Stimulated activated effector memory CD8-positive, alpha-beta T cell treated with anti-CD3 and anti-CD28 coated beads, Interleukin-12 subunit alpha, Interleukin-12 subunit beta, amount 100 ng/mL, for 72 hours (primary cell): ENCODE data around the gene DDB1.

ENCODE experiments used
- ATAC-seq: fragments of 150-1000 bp; cut with Tn5 transposase; 2 replicates; pipeline ENCODE4 v1.10.0; 2021
- DNase-seq, 2 donors: peaks; one replicate each; pipeline ENCODE4 v3.0.0; 2021 to 2022; ENCODE audit warnings: low spot score in 2 of 2
- H3K27ac Mint-ChIP-seq: one replicate; pipeline ENCODE4 v1.8.0; 2022; ENCODE audit warnings: mild to moderate bottlenecking, mixed read lengths
- H3K36me3 Mint-ChIP-seq: one replicate; pipeline ENCODE4 v1.8.0; 2022; ENCODE audit warnings: mild to moderate bottlenecking, mixed read lengths
- H3K4me1 Mint-ChIP-seq: one replicate; pipeline ENCODE4 v1.8.0; 2022; ENCODE audit warnings: mixed read lengths
- H3K4me3 Mint-ChIP-seq: one replicate; pipeline ENCODE4 v1.8.0; 2022; ENCODE audit warnings: mild to moderate bottlenecking, mixed read lengths
- H3K9me3 Mint-ChIP-seq: one replicate; pipeline ENCODE4 v1.8.0; 2022; ENCODE audit warnings: mixed read lengths

The DDB1 gene

DNA sequence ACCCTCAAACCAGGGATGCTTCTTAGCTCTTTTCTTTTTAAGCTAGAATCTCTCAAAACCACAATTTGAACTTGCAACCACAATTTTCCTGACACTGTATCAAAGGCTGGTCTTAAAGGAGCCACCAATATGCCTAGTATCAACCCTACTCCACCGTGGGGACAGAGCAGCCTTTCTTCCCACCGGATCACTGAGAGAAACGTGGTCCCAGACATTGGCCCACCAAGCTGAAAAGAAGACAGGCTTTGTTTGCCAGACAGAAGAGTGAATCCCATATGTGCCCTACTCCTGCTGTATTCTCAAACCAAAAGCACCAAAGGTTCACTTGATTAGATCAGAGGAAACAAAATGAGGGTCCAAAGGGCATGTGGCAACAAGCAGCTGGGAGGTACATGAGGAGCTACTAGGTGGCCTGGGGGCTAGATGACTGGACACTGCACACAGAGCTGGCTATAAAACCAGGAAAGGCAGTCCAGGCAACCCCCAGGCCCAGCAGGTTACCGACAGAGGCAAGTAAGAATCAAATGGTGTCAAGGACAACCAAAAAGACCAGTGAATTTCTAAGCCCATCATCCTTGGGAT lies 34.2 kb downstream of the DDB1 start:
- ATAC-seq (no peak), DNase-seq (no peak)
- Mint-ChIP-seq H3K9me3 (no peaks in the 10 kb centered on the region), H3K4me3 (no peak overlapping the region), H3K27ac (peak overlapping the region; percentile 84), H3K36me3 (peaks cover 21% of the 10 kb centered on the region), H3K4me1 (peaks cover 28% of the 10 kb centered on the region)

DNA sequence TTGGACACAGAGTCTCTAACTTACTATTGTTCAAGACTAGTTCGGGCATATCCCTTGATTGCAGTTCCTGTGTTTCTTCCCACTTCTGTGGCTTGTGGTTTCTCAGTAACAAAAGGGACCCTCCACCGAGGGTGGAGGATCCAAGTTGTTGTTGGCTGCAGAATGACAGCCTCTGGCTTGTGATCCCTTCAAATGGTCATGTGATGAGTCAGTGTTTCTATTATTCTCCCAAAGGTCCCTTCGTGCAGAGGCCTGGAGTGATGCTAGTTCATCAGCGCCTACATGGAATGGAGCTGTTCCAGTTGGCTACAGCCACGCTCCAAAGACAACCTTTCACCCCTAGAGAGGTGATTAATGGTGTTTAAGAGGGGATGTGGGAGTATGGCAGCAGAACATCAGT lies 35.2 kb downstream of the DDB1 start:
- Mint-ChIP-seq H3K4me3 (no peak overlapping the region), H3K27ac (no peak overlapping the region), H3K4me1 (peaks cover 35% of the 10 kb centered on the region), H3K36me3 (peaks cover 27% of the 10 kb centered on the region), H3K9me3 (no peaks in the 10 kb centered on the region)
- ATAC-seq (no peak), DNase-seq (no peak)

DNA sequence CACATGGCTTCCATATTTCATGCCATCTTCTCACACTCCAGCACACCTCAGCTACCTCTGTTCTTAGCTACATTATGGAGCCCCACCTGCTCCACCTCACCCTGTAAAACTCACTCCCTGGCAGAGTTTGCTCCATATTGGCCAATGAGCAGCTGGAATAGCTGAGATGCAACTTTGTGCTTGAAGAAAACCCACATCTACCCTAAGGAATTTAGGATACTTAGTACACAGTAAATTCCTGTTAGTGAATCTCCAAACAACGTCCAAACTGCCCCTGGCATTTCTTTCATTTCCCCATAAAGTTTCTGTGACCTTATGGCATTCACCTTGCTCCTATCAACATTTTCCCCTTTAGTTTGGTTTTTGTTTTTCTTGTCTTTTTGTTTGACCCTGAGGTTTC lies 35.6 kb downstream of the DDB1 start:
- peaks cover 35% of the 10 kb centered on the region for H3K4me1 Mint-ChIP-seq
- H3K36me3 Mint-ChIP-seq: peaks cover 27% of the 10 kb centered on the region
- no peak for DNase-seq
- no peaks in the 10 kb centered on the region for H3K9me3 Mint-ChIP-seq
- no peak for ATAC-seq
- H3K27ac Mint-ChIP-seq: peak overlapping the region; percentile 62
- no peak overlapping the region for H3K4me3 Mint-ChIP-seq

DNA sequence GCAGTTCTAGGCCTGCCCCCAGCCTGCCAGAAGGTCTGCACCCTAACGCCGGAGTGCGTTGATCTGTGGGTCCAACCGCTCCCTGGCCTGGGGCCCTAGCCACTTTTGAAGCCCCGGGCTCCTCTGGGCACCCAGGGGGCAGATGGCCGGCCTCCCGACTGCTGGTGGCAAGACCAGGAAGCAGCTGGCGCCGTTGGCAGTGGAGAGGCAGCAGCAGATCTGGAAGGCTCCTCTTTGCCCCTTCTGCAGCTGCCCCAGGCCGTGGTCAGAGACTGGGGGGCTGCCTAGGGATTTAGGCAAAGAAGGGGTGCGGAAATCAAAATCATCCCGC lies 37.3 kb downstream of the DDB1 start:
- Mint-ChIP-seq H3K4me1 (peaks cover 35% of the 10 kb centered on the region), H3K9me3 (no peaks in the 10 kb centered on the region), H3K4me3 (peak overlapping the region; percentile 78), H3K27ac (no peak overlapping the region), H3K36me3 (peaks cover 27% of the 10 kb centered on the region)
- DNase-seq (no peak), ATAC-seq (no peak)

DNA sequence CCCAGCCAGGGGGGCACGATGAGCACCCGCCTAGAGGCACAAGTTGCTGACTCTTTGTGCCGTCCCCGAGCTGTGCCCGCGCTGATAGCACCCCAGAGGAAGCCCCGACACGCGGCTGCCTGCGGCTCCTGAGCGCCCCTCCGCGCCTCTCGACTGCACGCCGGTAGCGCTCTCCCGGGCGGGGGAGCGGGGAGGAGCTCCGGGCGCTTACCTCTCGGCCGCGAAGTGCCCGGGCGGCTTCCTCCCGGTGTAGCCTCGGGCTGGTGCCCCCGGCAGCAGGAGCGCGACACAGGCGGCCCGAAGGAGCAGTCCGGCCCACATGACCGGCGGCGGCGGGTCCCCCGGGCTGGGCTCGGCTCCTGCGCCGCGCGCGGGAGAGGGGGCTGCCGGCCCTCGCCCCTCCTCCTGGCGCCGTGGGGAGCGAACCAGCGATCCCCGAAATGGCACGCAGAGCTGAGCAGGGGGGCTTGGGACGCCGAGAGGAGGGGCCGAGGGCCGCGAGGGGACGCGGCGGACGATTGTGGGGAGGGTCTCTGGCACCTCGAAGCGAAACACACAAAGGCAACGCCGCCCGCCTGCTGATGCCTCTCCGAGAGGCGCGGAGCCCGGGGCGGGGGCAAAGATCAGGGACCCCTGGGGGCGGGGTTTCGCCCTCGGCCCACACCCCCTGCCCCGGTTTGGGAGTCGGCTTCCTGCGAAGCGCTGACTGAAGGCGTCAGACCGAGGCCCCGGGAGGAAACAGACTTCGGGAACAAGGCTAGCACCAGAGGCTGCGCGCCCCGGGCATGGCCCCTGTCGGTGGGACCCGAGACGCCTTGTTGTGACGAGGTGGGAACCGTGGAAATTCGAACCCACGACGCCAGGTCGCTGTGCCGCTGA lies 37.9 kb downstream of the DDB1 start, which contains the start of gene VWCE:
Gene VWCE (minus strand): TSS at position 600 of the 879 bp plus-strand sequence. CDS start 279 bp downstream, at position 321.
- ATAC-seq (peak; percentile 90), DNase-seq (peak; percentile 64 to 84)
- H3K4me3 Mint-ChIP-seq: peak within 1 kb of the TSS; percentile 78
- H3K36me3 Mint-ChIP-seq: peaks cover 27% of the 10 kb centered on the region
- H3K9me3 Mint-ChIP-seq: no peaks in the 10 kb centered on the region
- H3K27ac Mint-ChIP-seq: peak within 1 kb of the TSS; percentile 73
- H3K4me1 Mint-ChIP-seq: peaks cover 35% of the 10 kb centered on the region

DNA sequence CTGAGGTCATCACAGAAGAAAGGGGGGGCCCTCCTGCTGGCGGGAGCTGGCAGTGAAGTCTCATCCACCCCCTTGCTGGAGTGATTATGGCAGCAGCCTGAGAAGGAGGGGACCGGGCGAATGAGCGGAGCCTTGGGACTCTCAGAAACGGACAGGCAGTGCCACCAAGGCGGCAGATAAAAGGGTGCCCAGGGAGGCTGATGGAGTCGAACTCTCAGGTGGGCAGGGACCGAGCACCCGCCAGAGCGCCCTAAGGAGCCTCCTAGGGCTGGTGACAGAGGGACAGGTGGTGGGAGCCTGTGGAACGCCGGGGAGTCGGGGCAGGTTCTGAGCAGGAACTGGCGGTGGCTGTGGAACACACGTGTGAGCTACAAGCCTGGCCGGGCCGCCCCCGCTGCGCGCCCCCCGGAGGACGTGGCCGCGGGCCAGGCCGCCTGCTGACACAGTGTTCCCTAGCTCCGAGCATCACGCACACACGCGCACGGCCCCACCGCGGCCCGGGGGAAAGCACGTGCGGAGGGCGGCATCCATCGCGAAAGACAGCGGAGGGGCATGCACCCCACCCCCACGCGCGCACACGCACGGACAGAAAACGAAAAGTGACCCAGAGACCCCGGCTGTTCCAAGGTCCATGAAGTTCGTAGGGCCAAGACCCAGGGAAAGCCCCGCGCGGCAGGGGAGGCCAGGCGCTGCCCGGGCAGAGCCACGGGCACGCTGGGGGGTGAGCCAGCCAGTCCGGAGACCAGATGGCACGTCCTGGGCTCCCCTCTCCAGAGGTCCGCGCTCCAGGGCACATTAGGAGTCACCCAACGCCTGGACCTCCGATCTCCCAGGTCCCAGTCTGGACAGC lies 38.8 kb downstream of the DDB1 start:
- H3K27ac Mint-ChIP-seq: peak overlapping the region; percentile 73
- H3K36me3 Mint-ChIP-seq: peaks cover 27% of the 10 kb centered on the region
- H3K4me1 Mint-ChIP-seq: peaks cover 34% of the 10 kb centered on the region
- peak; percentile 15 to 65 for DNase-seq
- H3K9me3 Mint-ChIP-seq: no peaks in the 10 kb centered on the region
- peak overlapping the region; percentile 78 for H3K4me3 Mint-ChIP-seq
- ATAC-seq: peak; percentile 69

DNA sequence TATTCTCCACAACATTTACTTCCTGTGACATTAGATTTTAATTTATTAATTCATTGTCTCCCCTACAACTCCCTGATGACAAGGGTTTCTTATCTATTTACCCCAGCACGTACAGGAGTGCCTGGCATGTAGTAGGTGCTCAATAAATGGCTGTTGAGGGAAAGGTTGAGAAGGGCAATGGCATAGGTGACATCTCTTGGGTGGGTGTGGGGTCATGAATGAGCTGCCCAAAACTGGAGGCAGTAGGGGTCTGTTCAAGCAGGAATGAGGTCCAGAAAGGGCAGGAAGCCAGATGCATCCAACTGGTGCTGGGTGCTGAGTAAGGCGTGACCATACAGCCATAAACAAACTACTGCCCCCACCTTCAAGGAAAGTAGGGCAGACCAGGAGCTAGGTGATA lies 40.5 kb downstream of the DDB1 start:
- DNase-seq (no peak), ATAC-seq (no peak)
- no peaks in the 10 kb centered on the region for H3K9me3 Mint-ChIP-seq
- H3K27ac Mint-ChIP-seq: no peak overlapping the region
- H3K4me1 Mint-ChIP-seq: peaks cover 17% of the 10 kb centered on the region
- H3K36me3 Mint-ChIP-seq: peaks cover 17% of the 10 kb centered on the region
- H3K4me3 Mint-ChIP-seq: no peak overlapping the region

DNA sequence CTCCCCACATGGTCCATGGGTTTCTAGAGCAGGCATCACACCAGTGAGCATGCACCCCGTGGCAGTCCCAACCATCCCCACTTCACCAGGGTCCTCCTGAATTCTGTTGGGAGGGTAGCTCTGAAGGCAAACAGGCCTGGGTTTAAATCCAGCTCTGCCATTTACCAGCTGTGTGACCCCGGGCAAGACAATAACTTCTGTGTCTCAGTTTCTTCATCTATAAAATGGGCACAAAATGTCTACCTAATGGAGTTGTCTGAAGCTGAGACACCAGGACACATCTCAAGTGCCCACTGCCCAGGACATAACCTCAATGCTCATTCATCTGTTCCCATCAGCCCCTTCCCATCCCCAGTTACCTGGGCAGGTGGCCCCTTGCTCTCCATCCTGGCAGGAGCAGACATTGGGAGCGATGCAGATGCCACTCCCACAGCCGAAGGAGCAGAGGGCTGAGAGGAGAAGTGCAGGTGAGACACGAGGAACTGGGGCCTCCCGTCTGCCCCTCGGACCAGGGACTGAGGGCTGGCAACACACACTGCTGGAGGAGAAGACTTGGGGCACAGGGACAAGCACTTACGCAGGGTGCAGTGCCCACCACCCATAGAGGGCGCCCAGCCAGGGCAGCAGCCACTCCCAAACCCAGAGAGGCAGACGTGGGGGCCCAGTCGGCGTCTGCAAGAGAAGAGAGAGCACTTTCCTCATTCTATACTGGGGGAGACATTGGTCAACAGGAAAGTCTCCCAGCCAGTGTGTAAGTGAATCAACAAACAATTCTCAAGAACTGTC lies 41.8 kb downstream of the DDB1 start:
- no peak overlapping the region for H3K27ac Mint-ChIP-seq
- no peaks in the 10 kb centered on the region for H3K9me3 Mint-ChIP-seq
- H3K36me3 Mint-ChIP-seq: peaks cover 9% of the 10 kb centered on the region

DNA sequence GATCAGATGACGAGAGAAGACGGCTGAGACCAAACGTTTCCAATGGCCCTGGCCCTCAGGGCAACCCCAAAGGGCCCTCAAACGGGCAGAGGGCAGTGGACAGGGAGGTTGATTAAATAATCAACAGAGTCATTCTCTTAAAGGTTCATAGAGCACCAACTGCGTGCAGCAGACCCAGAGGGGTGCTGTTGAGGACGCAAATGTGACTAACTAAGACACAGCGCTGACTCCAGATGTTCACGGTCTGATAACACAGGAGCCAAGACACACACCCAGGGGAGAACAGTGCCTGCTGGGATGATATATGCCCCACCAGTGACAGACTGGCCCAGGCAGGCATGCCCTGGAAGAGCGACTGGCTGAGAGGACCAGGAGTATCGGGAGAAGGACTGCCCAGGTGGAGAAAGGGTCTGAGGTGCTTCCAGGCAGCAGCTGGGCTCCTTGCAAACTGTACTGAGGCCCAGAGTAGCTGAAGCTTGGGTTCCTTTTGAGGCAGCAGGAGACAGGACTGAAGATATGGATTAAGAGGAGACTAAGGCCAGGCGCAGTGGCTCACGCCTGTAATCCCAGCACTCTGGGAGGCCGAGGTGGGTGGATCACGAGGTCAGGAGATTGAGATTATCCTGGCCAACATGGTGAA lies 45.4 kb downstream of the DDB1 start:
- Mint-ChIP-seq H3K4me3 (no peak overlapping the region), H3K36me3 (no peaks in the 10 kb centered on the region), H3K27ac (peak overlapping the region; percentile 29), H3K9me3 (no peaks in the 10 kb centered on the region), H3K4me1 (no peaks in the 10 kb centered on the region)
- ATAC-seq (no peak), DNase-seq (no peak)

More for the DNA sequence above, 41.8 kb downstream of the DDB1 start:
- Mint-ChIP-seq H3K4me3 (no peak overlapping the region), H3K4me1 (peaks cover 11% of the 10 kb centered on the region)
- ATAC-seq (no peak), DNase-seq (no peak)

DNA sequence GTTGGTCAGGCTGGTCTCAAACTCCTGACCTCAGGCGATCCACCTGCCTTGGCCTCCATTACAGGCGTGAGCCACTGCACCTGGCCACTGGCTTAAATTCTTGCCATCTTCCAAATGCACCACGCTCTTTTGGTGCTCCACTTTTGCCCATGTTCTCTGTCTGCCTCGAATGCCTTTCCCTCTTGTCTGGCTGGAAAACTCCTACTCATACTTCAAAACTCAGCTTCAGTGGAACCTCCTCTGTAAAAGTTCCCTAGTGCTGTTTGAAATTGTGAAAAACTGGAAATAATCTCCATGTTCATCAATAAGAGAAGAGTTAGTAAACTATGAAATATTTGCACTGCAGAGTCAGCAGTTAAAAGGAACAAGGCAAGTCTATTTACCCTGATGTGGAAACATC lies 49.3 kb downstream of the DDB1 start:
- no peak for ATAC-seq
- Mint-ChIP-seq H3K9me3 (peaks cover 3% of the 10 kb centered on the region), H3K4me3 (no peak overlapping the region), H3K36me3 (peaks cover 2% of the 10 kb centered on the region), H3K4me1 (peaks cover 6% of the 10 kb centered on the region), H3K27ac (no peak overlapping the region)
- no peak for DNase-seq

DNA sequence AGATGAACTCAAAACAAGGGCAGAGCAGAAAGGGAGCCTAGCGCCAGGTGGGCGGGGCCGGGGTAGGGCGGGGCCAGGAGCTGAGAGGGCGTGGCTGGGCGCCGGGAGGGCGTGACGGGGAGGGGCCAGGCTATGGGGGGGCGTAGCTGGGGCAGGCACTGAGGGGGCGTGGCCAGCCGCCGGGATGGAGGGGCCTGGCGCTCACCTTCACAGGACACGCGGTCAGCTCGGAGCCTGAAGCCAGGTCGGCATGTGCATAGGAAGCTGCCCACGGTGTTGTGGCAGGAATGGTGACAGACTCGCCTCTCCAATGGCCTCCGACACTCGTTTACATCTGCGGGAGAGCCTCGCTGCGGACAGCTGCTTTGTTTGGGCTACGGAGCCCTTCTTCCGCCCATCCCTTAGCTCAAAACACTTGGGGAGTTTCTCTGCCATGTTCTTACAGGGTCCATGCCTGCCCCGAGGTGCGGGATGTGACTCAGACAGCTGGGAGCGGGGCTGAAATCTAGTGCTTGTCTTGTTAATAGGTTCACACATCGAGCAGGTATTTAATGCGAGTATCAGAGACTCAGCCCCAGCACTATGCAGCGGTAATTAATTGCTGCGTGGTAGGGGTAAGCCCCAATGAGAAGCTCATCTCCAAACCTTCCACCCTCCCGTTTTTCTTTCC lies 51.2 kb downstream of the DDB1 start:
- Mint-ChIP-seq H3K4me3 (no peak overlapping the region), H3K36me3 (peaks cover 9% of the 10 kb centered on the region), H3K4me1 (peaks cover 6% of the 10 kb centered on the region), H3K9me3 (peaks cover 3% of the 10 kb centered on the region), H3K27ac (no peak overlapping the region)
- DNase-seq: peak; percentile 18 to 61
- peak; percentile 62 for ATAC-seq

DNA sequence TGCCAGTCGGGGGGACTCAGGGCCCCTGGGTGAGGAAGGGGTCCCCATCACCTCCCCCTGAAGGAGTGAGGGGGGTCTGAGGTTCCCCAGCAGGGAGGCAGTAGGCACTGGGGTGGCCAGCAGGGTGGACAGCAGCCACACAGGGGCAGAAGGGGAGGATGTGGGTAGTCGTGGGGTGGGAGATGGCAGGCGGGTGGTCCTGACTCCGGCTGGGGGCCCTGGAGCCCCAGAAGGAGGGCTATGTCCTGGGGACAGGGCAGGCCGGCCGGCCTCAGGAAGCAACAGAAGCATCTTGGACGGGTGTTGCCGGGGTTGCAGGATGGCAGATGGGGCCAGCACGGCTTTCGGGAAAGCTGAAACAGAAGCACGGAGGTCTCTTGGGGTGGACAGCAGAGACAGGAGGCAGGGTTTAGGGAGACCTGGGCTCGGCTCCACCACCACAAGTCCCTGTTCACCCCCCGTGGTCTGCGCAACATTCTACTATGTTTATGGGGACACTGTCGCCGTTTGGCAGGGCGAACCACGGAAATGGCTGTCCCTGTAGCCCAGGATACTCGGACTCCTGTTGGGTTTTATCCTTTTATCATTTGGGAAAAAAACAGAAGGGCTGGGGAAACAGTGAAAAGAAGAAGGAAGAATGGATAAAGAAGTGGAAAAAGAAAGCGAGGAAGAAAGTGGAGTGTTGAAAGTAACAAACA lies 51.9 kb downstream of the DDB1 start:
- peaks cover 3% of the 10 kb centered on the region for H3K9me3 Mint-ChIP-seq
- DNase-seq (no peak), ATAC-seq (no peak)
- no peak overlapping the region for H3K4me3 Mint-ChIP-seq
- peaks cover 9% of the 10 kb centered on the region for H3K36me3 Mint-ChIP-seq
- no peak overlapping the region for H3K27ac Mint-ChIP-seq
- H3K4me1 Mint-ChIP-seq: peaks cover 6% of the 10 kb centered on the region

DNA sequence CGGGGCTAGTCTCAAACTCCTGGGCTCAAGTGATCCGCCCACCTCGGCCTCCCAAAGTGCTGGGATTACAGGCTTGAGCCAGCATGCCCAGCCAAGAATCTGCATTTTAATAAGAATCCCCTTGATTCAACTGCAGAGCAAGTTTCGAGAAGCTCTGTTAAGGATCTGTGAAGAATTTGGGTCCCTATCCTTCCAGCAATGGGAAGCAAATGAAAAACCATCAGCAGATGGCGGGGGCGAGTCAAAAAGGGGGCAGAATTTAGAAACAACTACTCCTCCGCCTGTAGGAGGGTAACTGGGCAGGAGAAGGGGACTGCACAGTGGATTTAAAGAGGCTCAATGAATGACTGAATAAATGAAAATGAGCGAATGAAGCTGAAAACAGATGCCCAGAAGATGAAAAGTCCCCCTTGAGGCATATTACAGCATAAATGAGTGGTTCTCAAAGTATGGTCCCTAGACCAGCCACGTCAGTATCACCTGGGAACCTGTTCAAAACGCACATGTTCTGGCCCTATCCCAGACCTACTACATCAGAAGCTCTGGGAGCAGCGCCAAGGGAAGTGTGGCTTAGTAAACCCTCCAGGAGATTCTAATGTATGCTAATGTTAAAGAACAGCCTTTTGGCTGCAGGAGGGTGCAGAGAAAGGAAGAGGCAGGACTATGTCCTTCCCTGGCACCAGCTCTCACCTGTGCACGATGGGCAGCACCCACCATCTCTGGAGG lies 52.8 kb downstream of the DDB1 start:
- Mint-ChIP-seq H3K36me3 (peaks cover 9% of the 10 kb centered on the region), H3K4me1 (peaks cover 6% of the 10 kb centered on the region), H3K9me3 (peaks cover 3% of the 10 kb centered on the region), H3K4me3 (no peak overlapping the region), H3K27ac (no peak overlapping the region)
- ATAC-seq (no peak), DNase-seq (no peak)
